Left ventricle myocardium inferior (tissue), 1 donor: ENCODE measurements around the gene TMEM132C. TPM values are rescaled to one million over a fixed set of nuclear protein-coding genes. Genes with fewer than 3 reads are reported as not detected.
"Not testable (repeated sequence)": the region's sequence is repeated elsewhere in the genome, so short reads cannot be mapped to it uniquely, and the experiment has no call there.

ENCODE experiments used
- DNase-seq: peaks from one replicate; pipeline ENCODE4 v3.0.0-alpha.2; 2020
- H3K27ac ChIP-seq: fragments of 200-600 bp; replicated peaks from 2 replicates; pipeline ENCODE4 v1.8.0; 2021
- H3K27me3 ChIP-seq: fragments of 200-600 bp; 2 replicates; pipeline ENCODE4 v1.8.0; 2021; ENCODE audit warnings: low read depth
- H3K36me3 ChIP-seq: fragments of 200-600 bp; 2 replicates; pipeline ENCODE4 v1.8.0; 2021
- H3K4me1 ChIP-seq: fragments of 200-600 bp; 2 replicates; pipeline ENCODE4 v1.8.0; 2021
- H3K4me3 ChIP-seq: fragments of 200-600 bp; 2 replicates; pipeline ENCODE4 v1.8.0; 2021; ENCODE audit warnings: mild to moderate bottlenecking, moderate library complexity
- H3K9me3 ChIP-seq: fragments of 200-600 bp; replicated peaks from 2 replicates; pipeline ENCODE4 v1.8.0; 2021
- CTCF ChIP-seq: fragments of 200-600 bp; IDR thresholded peaks from 2 replicates; pipeline ENCODE4 v1.8.0; 2021; ENCODE audit warnings: antibody characterized with exemption, mild to moderate bottlenecking, borderline replicate concordance
- intact Hi-C: fragments of 100-400 bp; cut with micrococcal nuclease; formaldehyde crosslinking; loops from one replicate; pipeline ENCODE4 v1.11.0; 2022
- total RNA-seq: library from RNA; stranded (reverse); fragmentation: NEBNext Ultra II Directional; extraction: Animal tissue kit (Norgen Biotek cat#: 25700); gene quantifications from one replicate; pipeline ENCODE4 v1.2.1, GENCODE V29; 2021
- donor health status: DM: no; HTN: yes; CAD: no; lungs with severe emphysema.

The TMEM132C gene
- total RNA-seq, 1 donor from 2014 or later, result 1.8 TPM

GRCh38 chr12:128240745-128241144, 26.2 kb upstream of the TMEM132C start:
- H3K27ac ChIP-seq, result no peak overlapping the region
- peaks cover 16% of the 10 kb centered on the region for H3K9me3 ChIP-seq
- H3K4me3 ChIP-seq, result no peak overlapping the region
- no peaks in the 10 kb centered on the region for H3K4me1 ChIP-seq
- H3K27me3 ChIP-seq, result peaks cover 9% of the 10 kb centered on the region
- no peak for TF ChIP-seq CTCF
- no peaks in the 10 kb centered on the region for H3K36me3 ChIP-seq
- DNase-seq, result no peak
- intact Hi-C loops, result no loop called here

- intact Hi-C loops, result no loop called here
Measured at GRCh38 chr12:128245121-128245520, 21.8 kb upstream of the TMEM132C start.

GRCh38 chr12:128245905-128246304, 21.1 kb upstream of the TMEM132C start:
- peaks cover 10% of the 10 kb centered on the region for H3K27me3 ChIP-seq
- H3K9me3 ChIP-seq, result peaks cover 8% of the 10 kb centered on the region
- H3K27ac ChIP-seq, result no peak overlapping the region
- intact Hi-C loops, result no loop called here
- H3K4me1 ChIP-seq, result no peaks in the 10 kb centered on the region
- no peaks in the 10 kb centered on the region for H3K36me3 ChIP-seq
- TF ChIP-seq CTCF, result no peak
- H3K4me3 ChIP-seq, result no peak overlapping the region
- no peak for DNase-seq

More at GRCh38 chr12:128245121-128245520, 21.8 kb upstream of the TMEM132C start:
- no peak for TF ChIP-seq CTCF
- Histone ChIP-seq H3K27me3 (peaks cover 10% of the 10 kb centered on the region), H3K9me3 (peaks cover 8% of the 10 kb centered on the region), H3K27ac (no peak overlapping the region), H3K36me3 (no peaks in the 10 kb centered on the region), H3K4me1 (no peaks in the 10 kb centered on the region), H3K4me3 (no peak overlapping the region)
- no peak for DNase-seq

- TF ChIP-seq CTCF, result no peak
- Histone ChIP-seq H3K27me3 (peaks cover 10% of the 10 kb centered on the region), H3K27ac (no peak overlapping the region), H3K4me1 (no peaks in the 10 kb centered on the region), H3K36me3 (no peaks in the 10 kb centered on the region), H3K9me3 (peaks cover 9% of the 10 kb centered on the region), H3K4me3 (no peak overlapping the region)
- no peak for DNase-seq
- intact Hi-C loops, result no loop called here
Measured at GRCh38 chr12:128250096-128250495, 16.9 kb upstream of the TMEM132C start.

GRCh38 chr12:128253829-128254228, 13.1 kb upstream of the TMEM132C start:
- H3K4me1 ChIP-seq, DNase-seq, H3K4me3 ChIP-seq, H3K9me3 ChIP-seq, intact Hi-C loops, H3K36me3 ChIP-seq, H3K27ac ChIP-seq: not testable (repeated sequence)
- peaks cover 18% of the 10 kb centered on the region for H3K27me3 ChIP-seq

- no peaks in the 10 kb centered on the region for H3K4me1 ChIP-seq
- no peak overlapping the region for H3K4me3 ChIP-seq
- no peak for TF ChIP-seq CTCF
- peaks cover 66% of the 10 kb centered on the region for H3K27me3 ChIP-seq
- H3K27ac ChIP-seq, result no peak overlapping the region
- intact Hi-C loops, result no loop called here
- no peaks in the 10 kb centered on the region for H3K36me3 ChIP-seq
- peaks cover 10% of the 10 kb centered on the region for H3K9me3 ChIP-seq
- no peak for DNase-seq
Measured at GRCh38 chr12:128258866-128259555, 8.0 kb upstream of the TMEM132C start.
